Measurements from ENCODE around the gene PSD4. TPM values are rescaled to one million over a fixed set of nuclear protein-coding genes. Genes with fewer than 3 reads are reported as not detected.

Gene PSD4
- total and polyA plus RNA-seq, 2 of the 8 experiments (the other 6 are each of a cell fraction or from before 2014, with no cell fraction given) = 0.53 to 1.2 TPM

DNA sequence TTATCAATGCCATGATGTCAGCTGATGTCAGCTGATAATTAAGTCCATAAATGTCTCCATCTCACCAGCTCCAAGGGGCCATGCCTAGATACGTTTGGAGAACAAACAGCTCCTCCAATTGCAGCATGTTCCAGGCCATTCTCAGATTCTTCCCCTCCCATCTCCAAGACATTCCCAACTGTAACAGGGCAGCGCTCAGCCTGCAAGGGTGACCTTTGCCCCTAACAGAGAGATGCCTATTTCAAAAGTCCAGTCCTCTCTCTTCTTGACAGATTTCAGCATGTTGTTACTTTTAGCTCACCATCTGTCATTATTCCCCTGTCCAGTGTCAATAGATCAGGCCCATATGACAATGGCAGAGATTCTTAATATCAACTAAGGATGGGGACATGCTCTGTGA is 9.9 kb downstream of the PSD4 start (continued):
- TF ChIP-seq, protein P1, sequence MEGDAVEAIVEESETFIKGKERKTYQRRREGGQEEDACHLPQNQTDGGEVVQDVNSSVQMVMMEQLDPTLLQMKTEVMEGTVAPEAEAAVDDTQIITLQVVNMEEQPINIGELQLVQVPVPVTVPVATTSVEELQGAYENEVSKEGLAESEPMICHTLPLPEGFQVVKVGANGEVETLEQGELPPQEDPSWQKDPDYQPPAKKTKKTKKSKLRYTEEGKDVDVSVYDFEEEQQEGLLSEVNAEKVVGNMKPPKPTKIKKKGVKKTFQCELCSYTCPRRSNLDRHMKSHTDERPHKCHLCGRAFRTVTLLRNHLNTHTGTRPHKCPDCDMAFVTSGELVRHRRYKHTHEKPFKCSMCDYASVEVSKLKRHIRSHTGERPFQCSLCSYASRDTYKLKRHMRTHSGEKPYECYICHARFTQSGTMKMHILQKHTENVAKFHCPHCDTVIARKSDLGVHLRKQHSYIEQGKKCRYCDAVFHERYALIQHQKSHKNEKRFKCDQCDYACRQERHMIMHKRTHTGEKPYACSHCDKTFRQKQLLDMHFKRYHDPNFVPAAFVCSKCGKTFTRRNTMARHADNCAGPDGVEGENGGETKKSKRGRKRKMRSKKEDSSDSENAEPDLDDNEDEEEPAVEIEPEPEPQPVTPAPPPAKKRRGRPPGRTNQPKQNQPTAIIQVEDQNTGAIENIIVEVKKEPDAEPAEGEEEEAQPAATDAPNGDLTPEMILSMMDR (IDR thresholded peaks at IDR 0.05; ENCODE audit: control extremely low read depth in 1 of 3, insufficient read depth in 1 of 3, low read depth in 1 of 3, low read length in 3 of 3) = no peak
- TF ChIP-seq, protein P2, sequence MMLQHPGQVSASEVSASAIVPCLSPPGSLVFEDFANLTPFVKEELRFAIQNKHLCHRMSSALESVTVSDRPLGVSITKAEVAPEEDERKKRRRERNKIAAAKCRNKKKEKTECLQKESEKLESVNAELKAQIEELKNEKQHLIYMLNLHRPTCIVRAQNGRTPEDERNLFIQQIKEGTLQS (IDR thresholded peaks at IDR 0.05; ENCODE audit: insufficient read depth, low read depth, low read length) = no peak
- TF ChIP-seq, protein P3, sequence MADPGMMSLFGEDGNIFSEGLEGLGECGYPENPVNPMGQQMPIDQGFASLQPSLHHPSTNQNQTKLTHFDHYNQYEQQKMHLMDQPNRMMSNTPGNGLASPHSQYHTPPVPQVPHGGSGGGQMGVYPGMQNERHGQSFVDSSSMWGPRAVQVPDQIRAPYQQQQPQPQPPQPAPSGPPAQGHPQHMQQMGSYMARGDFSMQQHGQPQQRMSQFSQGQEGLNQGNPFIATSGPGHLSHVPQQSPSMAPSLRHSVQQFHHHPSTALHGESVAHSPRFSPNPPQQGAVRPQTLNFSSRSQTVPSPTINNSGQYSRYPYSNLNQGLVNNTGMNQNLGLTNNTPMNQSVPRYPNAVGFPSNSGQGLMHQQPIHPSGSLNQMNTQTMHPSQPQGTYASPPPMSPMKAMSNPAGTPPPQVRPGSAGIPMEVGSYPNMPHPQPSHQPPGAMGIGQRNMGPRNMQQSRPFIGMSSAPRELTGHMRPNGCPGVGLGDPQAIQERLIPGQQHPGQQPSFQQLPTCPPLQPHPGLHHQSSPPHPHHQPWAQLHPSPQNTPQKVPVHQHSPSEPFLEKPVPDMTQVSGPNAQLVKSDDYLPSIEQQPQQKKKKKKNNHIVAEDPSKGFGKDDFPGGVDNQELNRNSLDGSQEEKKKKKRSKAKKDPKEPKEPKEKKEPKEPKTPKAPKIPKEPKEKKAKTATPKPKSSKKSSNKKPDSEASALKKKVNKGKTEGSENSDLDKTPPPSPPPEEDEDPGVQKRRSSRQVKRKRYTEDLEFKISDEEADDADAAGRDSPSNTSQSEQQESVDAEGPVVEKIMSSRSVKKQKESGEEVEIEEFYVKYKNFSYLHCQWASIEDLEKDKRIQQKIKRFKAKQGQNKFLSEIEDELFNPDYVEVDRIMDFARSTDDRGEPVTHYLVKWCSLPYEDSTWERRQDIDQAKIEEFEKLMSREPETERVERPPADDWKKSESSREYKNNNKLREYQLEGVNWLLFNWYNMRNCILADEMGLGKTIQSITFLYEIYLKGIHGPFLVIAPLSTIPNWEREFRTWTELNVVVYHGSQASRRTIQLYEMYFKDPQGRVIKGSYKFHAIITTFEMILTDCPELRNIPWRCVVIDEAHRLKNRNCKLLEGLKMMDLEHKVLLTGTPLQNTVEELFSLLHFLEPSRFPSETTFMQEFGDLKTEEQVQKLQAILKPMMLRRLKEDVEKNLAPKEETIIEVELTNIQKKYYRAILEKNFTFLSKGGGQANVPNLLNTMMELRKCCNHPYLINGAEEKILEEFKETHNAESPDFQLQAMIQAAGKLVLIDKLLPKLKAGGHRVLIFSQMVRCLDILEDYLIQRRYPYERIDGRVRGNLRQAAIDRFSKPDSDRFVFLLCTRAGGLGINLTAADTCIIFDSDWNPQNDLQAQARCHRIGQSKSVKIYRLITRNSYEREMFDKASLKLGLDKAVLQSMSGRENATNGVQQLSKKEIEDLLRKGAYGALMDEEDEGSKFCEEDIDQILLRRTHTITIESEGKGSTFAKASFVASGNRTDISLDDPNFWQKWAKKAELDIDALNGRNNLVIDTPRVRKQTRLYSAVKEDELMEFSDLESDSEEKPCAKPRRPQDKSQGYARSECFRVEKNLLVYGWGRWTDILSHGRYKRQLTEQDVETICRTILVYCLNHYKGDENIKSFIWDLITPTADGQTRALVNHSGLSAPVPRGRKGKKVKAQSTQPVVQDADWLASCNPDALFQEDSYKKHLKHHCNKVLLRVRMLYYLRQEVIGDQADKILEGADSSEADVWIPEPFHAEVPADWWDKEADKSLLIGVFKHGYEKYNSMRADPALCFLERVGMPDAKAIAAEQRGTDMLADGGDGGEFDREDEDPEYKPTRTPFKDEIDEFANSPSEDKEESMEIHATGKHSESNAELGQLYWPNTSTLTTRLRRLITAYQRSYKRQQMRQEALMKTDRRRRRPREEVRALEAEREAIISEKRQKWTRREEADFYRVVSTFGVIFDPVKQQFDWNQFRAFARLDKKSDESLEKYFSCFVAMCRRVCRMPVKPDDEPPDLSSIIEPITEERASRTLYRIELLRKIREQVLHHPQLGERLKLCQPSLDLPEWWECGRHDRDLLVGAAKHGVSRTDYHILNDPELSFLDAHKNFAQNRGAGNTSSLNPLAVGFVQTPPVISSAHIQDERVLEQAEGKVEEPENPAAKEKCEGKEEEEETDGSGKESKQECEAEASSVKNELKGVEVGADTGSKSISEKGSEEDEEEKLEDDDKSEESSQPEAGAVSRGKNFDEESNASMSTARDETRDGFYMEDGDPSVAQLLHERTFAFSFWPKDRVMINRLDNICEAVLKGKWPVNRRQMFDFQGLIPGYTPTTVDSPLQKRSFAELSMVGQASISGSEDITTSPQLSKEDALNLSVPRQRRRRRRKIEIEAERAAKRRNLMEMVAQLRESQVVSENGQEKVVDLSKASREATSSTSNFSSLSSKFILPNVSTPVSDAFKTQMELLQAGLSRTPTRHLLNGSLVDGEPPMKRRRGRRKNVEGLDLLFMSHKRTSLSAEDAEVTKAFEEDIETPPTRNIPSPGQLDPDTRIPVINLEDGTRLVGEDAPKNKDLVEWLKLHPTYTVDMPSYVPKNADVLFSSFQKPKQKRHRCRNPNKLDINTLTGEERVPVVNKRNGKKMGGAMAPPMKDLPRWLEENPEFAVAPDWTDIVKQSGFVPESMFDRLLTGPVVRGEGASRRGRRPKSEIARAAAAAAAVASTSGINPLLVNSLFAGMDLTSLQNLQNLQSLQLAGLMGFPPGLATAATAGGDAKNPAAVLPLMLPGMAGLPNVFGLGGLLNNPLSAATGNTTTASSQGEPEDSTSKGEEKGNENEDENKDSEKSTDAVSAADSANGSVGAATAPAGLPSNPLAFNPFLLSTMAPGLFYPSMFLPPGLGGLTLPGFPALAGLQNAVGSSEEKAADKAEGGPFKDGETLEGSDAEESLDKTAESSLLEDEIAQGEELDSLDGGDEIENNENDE (IDR thresholded peaks at IDR 0.05; ENCODE audit: insufficient replicate concordance, low read length) = no peak
- no peak for TF ChIP-seq GABPA (IDR thresholded peaks at IDR 0.05; ENCODE audit: borderline replicate concordance, insufficient read depth, low read length)
